Astrocyte (in vitro differentiated cells and primary cell): ENCODE results near the gene ITPK1. TPM values are rescaled to one million over a fixed set of nuclear protein-coding genes. Genes with fewer than 3 reads are reported as not detected.
A peak's percentile ranks its signal among the peaks of the same experiment; 100 is the strongest.

Experiments used
- DNase-seq: peaks from one replicate; pipeline ENCODE4 v3.0.0-alpha.2; 2010; ENCODE audit warnings: low read depth
- FAIRE-seq: peaks from 2 replicates; lab custom pipeline; 2011; peaks lifted over from hg19 to GRCh38; lab: Jason Lieb, UNC
- H2AFZ ChIP-seq: 2 replicates; pipeline ENCODE4 v1.6.0; 2012; ENCODE audit warnings: low read depth, low read length, inconsistent platforms
- H3K27ac ChIP-seq: 2 replicates; pipeline ENCODE4 v1.5.1; 2011; ENCODE audit warnings: low read depth, low read length, inconsistent platforms
- H3K27me3 ChIP-seq: 2 replicates; pipeline ENCODE4 v1.6.0; 2011; ENCODE audit warnings: low read length, inconsistent platforms; ENCODE audit not compliant: insufficient read depth
- H3K36me3 ChIP-seq: 2 replicates; pipeline ENCODE4 v1.5.1; 2011; ENCODE audit warnings: low read length, inconsistent platforms; ENCODE audit not compliant: insufficient read depth
- H3K4me1 ChIP-seq: 2 replicates; pipeline ENCODE4 v1.5.1; 2011; ENCODE audit warnings: low read length, inconsistent platforms; ENCODE audit not compliant: insufficient read depth
- H3K4me2 ChIP-seq: 2 replicates; pipeline ENCODE4 v1.6.0; 2012; ENCODE audit warnings: low read length, inconsistent platforms
- H3K4me3 ChIP-seq: 2 replicates; pipeline ENCODE4 v1.5.1; 2011; ENCODE audit warnings: low read depth, mild to moderate bottlenecking, low read length, inconsistent platforms; ENCODE audit not compliant: insufficient read depth
- H3K79me2 ChIP-seq: 2 replicates; pipeline ENCODE4 v1.6.0; 2012; ENCODE audit warnings: mild to moderate bottlenecking, low read length, inconsistent platforms; ENCODE audit not compliant: insufficient read depth
- H3K9ac ChIP-seq: 2 replicates; pipeline ENCODE4 v1.6.0; 2012; ENCODE audit warnings: mild to moderate bottlenecking, low read length, inconsistent platforms
- H3K9me3 ChIP-seq: 2 replicates; pipeline ENCODE4 v1.5.1; 2012; ENCODE audit warnings: low read depth, mild to moderate bottlenecking, low read length, inconsistent platforms; ENCODE audit not compliant: insufficient read depth
- H4K20me1 ChIP-seq: 2 replicates; pipeline ENCODE4 v1.6.0; 2012; ENCODE audit warnings: low read length, inconsistent platforms; ENCODE audit not compliant: insufficient read depth
- H3K27ac Mint-ChIP-seq: one replicate; pipeline ENCODE4 v1.8.0; 2021; ENCODE audit warnings: mild to moderate bottlenecking, mixed read lengths; ENCODE audit not compliant: unreplicated experiment
- H3K27me3 Mint-ChIP-seq: one replicate; pipeline ENCODE4 v1.8.0; 2021; ENCODE audit warnings: low read depth, mixed read lengths; ENCODE audit not compliant: unreplicated experiment
- H3K36me3 Mint-ChIP-seq: one replicate; pipeline ENCODE4 v1.8.0; 2021; ENCODE audit warnings: low read depth, mixed read lengths; ENCODE audit not compliant: unreplicated experiment
- H3K4me1 Mint-ChIP-seq: one replicate; pipeline ENCODE4 v1.8.0; 2021; ENCODE audit warnings: low read depth, mixed read lengths; ENCODE audit not compliant: unreplicated experiment
- H3K4me3 Mint-ChIP-seq: one replicate; pipeline ENCODE4 v1.8.0; 2021; ENCODE audit warnings: mild to moderate bottlenecking, moderate library complexity, mixed read lengths; ENCODE audit not compliant: unreplicated experiment
- H3K9me3 Mint-ChIP-seq: one replicate; pipeline ENCODE4 v1.8.0; 2021; ENCODE audit warnings: mild to moderate bottlenecking, mixed read lengths; ENCODE audit not compliant: unreplicated experiment
- EZH2 ChIP-seq: IDR thresholded peaks from 2 replicates; pipeline ENCODE4 v1.6.1; 2012; ENCODE audit warnings: mild to moderate bottlenecking, low read length, inconsistent platforms; ENCODE audit not compliant: insufficient read depth
- total RNA-seq: library from RNA; stranded (reverse); gene quantifications from 2 replicates; pipeline ENCODE4 v1.2.1, GENCODE V29; 2021
- TF ChIP-seq, protein P1 (sequence below): IDR thresholded peaks from 2 replicates; pipeline ENCODE4 v1.5.1; 2011; ENCODE audit warnings: low read depth, mild to moderate bottlenecking, inconsistent platforms, low read length, moderate library complexity; ENCODE audit not compliant: insufficient read depth

Gene ITPK1
- total RNA-seq, 1 donor from 2014 or later = 13.0 TPM

- Histone ChIP-seq H2AFZ (no peak overlapping the region), H4K20me1 (peaks cover 48% of the 10 kb centered on the region), H3K4me2 (peak overlapping the region; percentile 62), H3K9ac (no peak overlapping the region), H3K4me1 (peaks cover 14% of the 10 kb centered on the region), H3K79me2 (no peaks in the 10 kb centered on the region), H3K27ac (no peak overlapping the region), H3K4me3 (no peak overlapping the region), H3K27me3 (no peaks in the 10 kb centered on the region), H3K9me3 (no peaks in the 10 kb centered on the region), H3K36me3 (no peaks in the 10 kb centered on the region)
- Mint-ChIP-seq H3K27me3 (peaks cover 39% of the 10 kb centered on the region), H3K4me1 (peaks cover 23% of the 10 kb centered on the region), H3K4me3 (no peak overlapping the region), H3K27ac (no peak overlapping the region), H3K36me3 (peaks cover 2% of the 10 kb centered on the region), H3K9me3 (no peaks in the 10 kb centered on the region)
- no peak for TF ChIP-seq EZH2
- TF ChIP-seq, protein P1, sequence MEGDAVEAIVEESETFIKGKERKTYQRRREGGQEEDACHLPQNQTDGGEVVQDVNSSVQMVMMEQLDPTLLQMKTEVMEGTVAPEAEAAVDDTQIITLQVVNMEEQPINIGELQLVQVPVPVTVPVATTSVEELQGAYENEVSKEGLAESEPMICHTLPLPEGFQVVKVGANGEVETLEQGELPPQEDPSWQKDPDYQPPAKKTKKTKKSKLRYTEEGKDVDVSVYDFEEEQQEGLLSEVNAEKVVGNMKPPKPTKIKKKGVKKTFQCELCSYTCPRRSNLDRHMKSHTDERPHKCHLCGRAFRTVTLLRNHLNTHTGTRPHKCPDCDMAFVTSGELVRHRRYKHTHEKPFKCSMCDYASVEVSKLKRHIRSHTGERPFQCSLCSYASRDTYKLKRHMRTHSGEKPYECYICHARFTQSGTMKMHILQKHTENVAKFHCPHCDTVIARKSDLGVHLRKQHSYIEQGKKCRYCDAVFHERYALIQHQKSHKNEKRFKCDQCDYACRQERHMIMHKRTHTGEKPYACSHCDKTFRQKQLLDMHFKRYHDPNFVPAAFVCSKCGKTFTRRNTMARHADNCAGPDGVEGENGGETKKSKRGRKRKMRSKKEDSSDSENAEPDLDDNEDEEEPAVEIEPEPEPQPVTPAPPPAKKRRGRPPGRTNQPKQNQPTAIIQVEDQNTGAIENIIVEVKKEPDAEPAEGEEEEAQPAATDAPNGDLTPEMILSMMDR = no peak
- peak; percentile 53 for DNase-seq
- no peak for FAIRE-seq
Measured at GRCh38 chr14:93012951-93013719, 102.6 kb downstream of the ITPK1 start.

GRCh38 chr14:93012506-93012905 is 103.2 kb downstream of the ITPK1 start:
- peaks cover 35% of the 10 kb centered on the region for H3K27me3 Mint-ChIP-seq
- H3K4me1 Mint-ChIP-seq = peaks cover 29% of the 10 kb centered on the region
- H3K9ac ChIP-seq = no peak overlapping the region
- no peaks in the 10 kb centered on the region for H3K36me3 ChIP-seq
- no peaks in the 10 kb centered on the region for H3K27me3 ChIP-seq
- no peak overlapping the region for H3K4me3 Mint-ChIP-seq
- no peak overlapping the region for H3K4me2 ChIP-seq
- TF ChIP-seq, protein P1 = no peak
- TF ChIP-seq EZH2 = no peak
- H3K27ac ChIP-seq = no peak overlapping the region
- H2AFZ ChIP-seq = no peak overlapping the region
- DNase-seq (no peak), FAIRE-seq (no peak)
- H3K9me3 ChIP-seq = no peaks in the 10 kb centered on the region
- peaks cover 54% of the 10 kb centered on the region for H4K20me1 ChIP-seq
- H3K36me3 Mint-ChIP-seq = peaks cover 2% of the 10 kb centered on the region
- peaks cover 20% of the 10 kb centered on the region for H3K4me1 ChIP-seq
- H3K4me3 ChIP-seq = no peak overlapping the region
- H3K27ac Mint-ChIP-seq = no peak overlapping the region
- H3K79me2 ChIP-seq = no peaks in the 10 kb centered on the region
- H3K9me3 Mint-ChIP-seq = no peaks in the 10 kb centered on the region
